Effector memory CD8-positive, alpha-beta T cell (primary cell): ENCODE results near the gene SFMBT2.
A peak's percentile ranks its signal among the peaks of the same experiment; 100 is the strongest.

ENCODE experiments used
- ATAC-seq: fragments of 150-1000 bp; cut with Tn5 transposase; replicated peaks from 2 replicates; pipeline ENCODE4 v1.10.0; 2021; ENCODE audit warnings: mild to moderate bottlenecking, moderate library complexity
- DNase-seq, 3 experiments: peaks; one replicate each; pipeline ENCODE4 v3.0.0; 2021
- H3K27ac Mint-ChIP-seq, 2 donors: one replicate each; pipeline ENCODE4 v1.8.0; 2022; ENCODE audit warnings: mild to moderate bottlenecking in 2 of 2, mixed read lengths in 2 of 2, moderate library complexity in 2 of 2
- H3K27me3 Mint-ChIP-seq, 2 donors: one replicate each; pipeline ENCODE4 v1.8.0; 2022; ENCODE audit warnings: mixed read lengths in 2 of 2
- H3K36me3 Mint-ChIP-seq: one replicate; pipeline ENCODE4 v1.8.0; 2022; ENCODE audit warnings: mild to moderate bottlenecking, moderate library complexity, mixed read lengths; ENCODE audit not compliant: insufficient read depth
- H3K4me1 Mint-ChIP-seq, 2 donors: one replicate each; pipeline ENCODE4 v1.8.0; 2022; ENCODE audit warnings: low read depth in 2 of 2, mixed read lengths in 2 of 2
- H3K4me3 Mint-ChIP-seq, 2 donors: one replicate each; pipeline ENCODE4 v1.8.0; 2022; ENCODE audit warnings: mild to moderate bottlenecking in 2 of 2, mixed read lengths in 2 of 2, moderate library complexity in 2 of 2
- H3K9me3 Mint-ChIP-seq, 2 donors: one replicate each; pipeline ENCODE4 v1.8.0; 2022; ENCODE audit warnings: mixed read lengths in 2 of 2

SFMBT2 gene

GRCh38 chr10:7362471-7362870 lies 48.4 kb downstream of the SFMBT2 start:
- DNase-seq (no peak), ATAC-seq (no peak)
- Mint-ChIP-seq H3K27ac (peak overlapping the region in 1 of 2 donors; percentile 22), H3K36me3 (peaks cover 57% of the 10 kb centered on the region), H3K4me1 (peaks cover 26 to 33% of the 10 kb centered on the region in 2 donors), H3K4me3 (no peak overlapping the region), H3K27me3 (no peaks in the 10 kb centered on the region), H3K9me3 (peaks cover 5 to 7% of the 10 kb centered on the region in 2 donors)

GRCh38 chr10:7361316-7361715 lies 49.5 kb downstream of the SFMBT2 start:
- H3K27ac Mint-ChIP-seq: peak overlapping the region in 1 of 2 donors; percentile 11
- H3K4me3 Mint-ChIP-seq: no peak overlapping the region
- DNase-seq (no peak), ATAC-seq (no peak)
- H3K27me3 Mint-ChIP-seq: no peaks in the 10 kb centered on the region
- peaks cover 46% of the 10 kb centered on the region for H3K36me3 Mint-ChIP-seq
- H3K9me3 Mint-ChIP-seq: peaks cover 5 to 7% of the 10 kb centered on the region in 2 donors
- H3K4me1 Mint-ChIP-seq: peaks cover 30 to 32% of the 10 kb centered on the region in 2 donors

DNA sequence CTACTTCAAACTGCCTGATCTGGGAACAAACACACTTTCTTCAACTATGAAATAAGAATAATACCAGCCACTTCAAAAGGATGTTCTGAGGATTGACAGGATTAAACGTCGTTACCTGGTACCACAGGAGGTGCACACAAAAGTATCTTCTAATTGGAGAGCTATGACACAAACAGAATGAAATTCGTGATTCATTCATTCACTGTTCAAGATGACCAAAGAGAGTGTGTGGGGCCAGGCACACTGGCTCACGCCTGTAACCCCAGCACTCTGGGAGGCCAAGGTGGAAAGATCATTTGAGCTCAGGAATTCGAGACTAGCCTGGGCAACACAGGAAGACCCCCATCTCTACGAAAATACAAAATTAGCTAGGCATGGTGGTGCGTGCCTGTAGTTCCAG lies 50.9 kb downstream of the SFMBT2 start:
- DNase-seq (no peak), ATAC-seq (no peak)
- Mint-ChIP-seq H3K36me3 (peaks cover 33% of the 10 kb centered on the region), H3K27me3 (no peaks in the 10 kb centered on the region), H3K4me3 (no peak overlapping the region), H3K9me3 (peaks cover 5 to 7% of the 10 kb centered on the region in 2 donors), H3K4me1 (peaks cover 23 to 26% of the 10 kb centered on the region in 2 donors), H3K27ac (peak overlapping the region in 1 of 2 donors; percentile 11)

- Mint-ChIP-seq H3K9me3 (peaks cover 5 to 7% of the 10 kb centered on the region in 2 donors), H3K27ac (no peak overlapping the region), H3K36me3 (peaks cover 29% of the 10 kb centered on the region), H3K27me3 (no peaks in the 10 kb centered on the region), H3K4me1 (peaks cover 18 to 24% of the 10 kb centered on the region in 2 donors), H3K4me3 (no peak overlapping the region)
- ATAC-seq: no peak
- no peak for DNase-seq
These were observed 51.5 kb downstream of the SFMBT2 start for GRCh38 chr10:7359356-7359755.

DNA sequence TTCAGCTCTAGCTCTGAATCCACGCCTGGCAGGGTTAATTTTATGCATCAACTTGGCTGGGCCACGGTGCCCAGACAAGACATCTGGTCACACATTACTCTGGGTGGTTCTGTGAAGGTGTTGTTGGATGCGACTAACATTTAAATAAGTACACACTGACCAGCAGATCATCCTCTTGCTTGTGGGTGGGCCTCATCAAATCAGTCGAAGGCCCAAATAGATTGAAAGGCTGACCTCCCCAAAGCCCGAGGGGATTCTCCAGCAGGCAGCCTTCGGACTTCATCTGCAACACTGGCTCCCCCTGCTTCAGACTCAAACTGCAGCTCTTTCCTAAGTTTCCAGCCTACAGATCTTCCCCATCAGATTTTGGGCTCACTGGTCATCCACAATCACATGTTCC lies 53.6 kb downstream of the SFMBT2 start:
- Mint-ChIP-seq H3K9me3 (peaks cover 5 to 7% of the 10 kb centered on the region in 2 donors), H3K27ac (no peak overlapping the region), H3K36me3 (peaks cover 18% of the 10 kb centered on the region), H3K4me3 (no peak overlapping the region), H3K27me3 (no peaks in the 10 kb centered on the region), H3K4me1 (peaks cover 20 to 33% of the 10 kb centered on the region in 2 donors)
- DNase-seq (no peak), ATAC-seq (no peak)

DNA sequence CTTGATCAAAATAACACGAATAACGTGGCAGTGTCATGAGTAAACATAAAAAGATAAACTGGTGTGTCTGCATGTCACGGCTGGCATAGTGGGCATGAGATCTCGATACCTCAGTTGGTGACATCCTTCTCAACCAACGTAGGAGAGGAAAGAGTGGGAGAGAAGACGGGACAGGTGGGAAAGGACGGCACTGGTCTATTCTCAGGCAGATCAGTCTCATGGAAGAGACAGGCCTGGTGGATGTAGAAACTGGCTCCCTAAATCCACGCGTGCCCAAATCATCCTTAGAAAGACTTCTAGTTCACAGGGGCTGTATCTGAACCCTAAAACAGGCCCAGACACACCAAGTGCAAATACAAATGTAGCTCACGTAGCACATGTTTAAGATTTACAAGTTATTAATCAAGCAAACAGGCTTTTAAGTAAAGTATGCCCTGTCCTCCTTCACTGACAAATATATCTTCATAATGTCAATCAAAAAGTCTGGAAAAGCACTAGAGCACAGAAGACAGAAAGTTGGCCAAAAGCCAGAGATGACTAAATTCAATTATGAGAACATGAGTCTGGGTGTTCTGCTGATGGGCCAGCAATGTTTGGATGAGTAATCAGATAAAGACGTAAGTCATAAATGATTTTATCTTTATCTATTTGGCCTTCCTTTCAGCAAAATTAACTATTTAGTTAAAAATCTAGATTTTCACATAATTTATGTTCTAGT lies 56.3 kb downstream of the SFMBT2 start:
- peaks cover 19% of the 10 kb centered on the region for H3K36me3 Mint-ChIP-seq
- H3K27ac Mint-ChIP-seq: peak overlapping the region in 1 of 2 donors; percentile 77
- H3K4me3 Mint-ChIP-seq: no peak overlapping the region
- DNase-seq (no peak), ATAC-seq (no peak)
- no peaks in the 10 kb centered on the region for H3K27me3 Mint-ChIP-seq
- H3K9me3 Mint-ChIP-seq: peaks cover 5 to 7% of the 10 kb centered on the region in 2 donors
- peaks cover 27 to 47% of the 10 kb centered on the region in 2 donors for H3K4me1 Mint-ChIP-seq

GRCh38 chr10:7351894-7352293 lies 58.9 kb downstream of the SFMBT2 start:
- DNase-seq: no peak
- Mint-ChIP-seq H3K4me1 (peaks cover 25 to 45% of the 10 kb centered on the region in 2 donors), H3K4me3 (no peak overlapping the region), H3K36me3 (peaks cover 19% of the 10 kb centered on the region), H3K27me3 (no peaks in the 10 kb centered on the region), H3K9me3 (no peaks in the 10 kb centered on the region), H3K27ac (peak overlapping the region in 1 of 2 donors; percentile 50)
- ATAC-seq: no peak

DNA sequence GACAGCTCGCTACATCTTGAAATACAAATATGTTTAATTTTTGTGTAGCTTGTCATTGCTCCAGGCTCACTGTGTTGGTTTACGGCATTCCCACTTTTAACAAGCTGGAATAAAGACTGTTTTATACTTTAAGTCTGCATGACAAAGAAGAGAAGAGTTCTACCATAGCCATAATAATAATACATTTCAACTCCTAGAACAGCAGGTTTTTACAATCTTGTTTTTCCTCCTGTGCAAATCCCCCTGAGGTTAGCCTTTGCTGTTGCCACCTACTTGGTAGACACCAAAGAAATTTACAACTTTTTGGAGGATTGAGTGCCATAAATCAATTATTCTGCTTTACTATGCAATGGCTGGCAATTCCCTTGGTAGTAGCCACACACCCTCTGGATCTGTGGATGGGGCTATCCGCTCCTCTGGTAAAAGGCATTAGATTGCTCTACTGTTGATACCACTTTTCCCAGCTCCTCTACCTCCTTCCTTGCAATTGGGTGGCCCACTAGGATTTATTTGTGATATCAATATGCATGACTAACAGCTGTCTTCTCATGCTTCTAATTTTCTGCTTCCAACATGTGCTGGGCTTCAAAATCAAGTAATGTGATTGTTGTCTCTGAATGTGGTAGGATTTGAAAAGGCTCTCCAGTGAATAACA lies 60.2 kb downstream of the SFMBT2 start:
- no peak overlapping the region for H3K4me3 Mint-ChIP-seq
- DNase-seq (no peak), ATAC-seq (no peak)
- H3K36me3 Mint-ChIP-seq: peaks cover 19% of the 10 kb centered on the region
- peaks cover 30 to 54% of the 10 kb centered on the region in 2 donors for H3K4me1 Mint-ChIP-seq
- H3K27ac Mint-ChIP-seq: no peak overlapping the region
- H3K9me3 Mint-ChIP-seq: no peaks in the 10 kb centered on the region
- H3K27me3 Mint-ChIP-seq: no peaks in the 10 kb centered on the region

GRCh38 chr10:7345717-7346116 lies 65.1 kb downstream of the SFMBT2 start:
- DNase-seq (no peak), ATAC-seq (no peak)
- H3K27me3 Mint-ChIP-seq: no peaks in the 10 kb centered on the region
- H3K4me1 Mint-ChIP-seq: peaks cover 24 to 51% of the 10 kb centered on the region in 2 donors
- no peaks in the 10 kb centered on the region for H3K9me3 Mint-ChIP-seq
- no peak overlapping the region for H3K4me3 Mint-ChIP-seq
- peaks cover 10% of the 10 kb centered on the region for H3K36me3 Mint-ChIP-seq
- H3K27ac Mint-ChIP-seq: peak overlapping the region in 1 of 2 donors; percentile 29

- peaks cover 9% of the 10 kb centered on the region for H3K36me3 Mint-ChIP-seq
These were observed 67.8 kb downstream of the SFMBT2 start for GRCh38 chr10:7343040-7343439.

GRCh38 chr10:7340179-7340874 lies 70.5 kb downstream of the SFMBT2 start:
- ATAC-seq: no peak
- Mint-ChIP-seq H3K4me3 (no peak overlapping the region), H3K9me3 (no peaks in the 10 kb centered on the region), H3K27me3 (no peaks in the 10 kb centered on the region), H3K36me3 (peaks cover 14% of the 10 kb centered on the region), H3K27ac (peak overlapping the region; percentile 54 to 81), H3K4me1 (peaks cover 36 to 64% of the 10 kb centered on the region in 2 donors)
- DNase-seq: no peak

More at GRCh38 chr10:7343040-7343439, 67.8 kb downstream of the SFMBT2 start:
- H3K27ac Mint-ChIP-seq: no peak overlapping the region
- no peak overlapping the region for H3K4me3 Mint-ChIP-seq
- peaks cover 29 to 53% of the 10 kb centered on the region in 2 donors for H3K4me1 Mint-ChIP-seq
- DNase-seq: no peak
- no peaks in the 10 kb centered on the region for H3K9me3 Mint-ChIP-seq
- no peaks in the 10 kb centered on the region for H3K27me3 Mint-ChIP-seq
- ATAC-seq: no peak

DNA sequence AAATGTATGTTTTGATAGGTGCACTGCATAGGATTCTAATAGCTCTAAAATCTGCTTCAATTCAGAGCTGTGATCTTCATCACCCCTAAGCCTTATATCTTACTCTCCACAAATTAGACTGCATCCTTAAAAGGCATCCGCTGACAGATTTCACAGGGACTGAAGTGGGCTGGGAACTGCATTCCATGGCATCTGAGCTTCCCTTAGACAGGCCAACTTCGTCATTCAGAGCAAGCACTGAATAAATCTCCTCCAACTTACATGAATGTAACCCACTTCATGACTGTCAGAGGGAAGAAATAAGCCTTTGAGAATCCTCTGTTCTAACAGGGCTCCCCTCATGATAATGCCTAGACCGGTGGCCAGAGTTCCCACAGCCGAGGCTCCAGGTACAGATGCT lies 71.3 kb downstream of the SFMBT2 start:
- Mint-ChIP-seq H3K4me3 (no peak overlapping the region), H3K9me3 (no peaks in the 10 kb centered on the region), H3K27ac (peak overlapping the region; percentile 54 to 81), H3K4me1 (peaks cover 39 to 64% of the 10 kb centered on the region in 2 donors), H3K36me3 (peaks cover 18% of the 10 kb centered on the region), H3K27me3 (no peaks in the 10 kb centered on the region)
- ATAC-seq (no peak), DNase-seq (no peak)

GRCh38 chr10:7338469-7338868 lies 72.4 kb downstream of the SFMBT2 start:
- H3K36me3 Mint-ChIP-seq: peaks cover 18% of the 10 kb centered on the region
- H3K27ac Mint-ChIP-seq: peak overlapping the region in 1 of 2 donors; percentile 30
- DNase-seq (no peak), ATAC-seq (no peak)
- H3K4me3 Mint-ChIP-seq: no peak overlapping the region
- H3K9me3 Mint-ChIP-seq: no peaks in the 10 kb centered on the region
- no peaks in the 10 kb centered on the region for H3K27me3 Mint-ChIP-seq
- H3K4me1 Mint-ChIP-seq: peaks cover 46 to 71% of the 10 kb centered on the region in 2 donors
